Stimulated activated memory B cell treated with anti-CD40 and anti-IgM and Interleukin-4, amounts not matched to agents 10 μg/mL and 1 μg/mL and 100 μg/mL, for 72 hours (primary cell): Measurements from ENCODE around the gene APRT.

ENCODE experiments used
- ATAC-seq: fragments of 150-1000 bp; cut with Tn5 transposase; 2 replicates; pipeline ENCODE4 v1.10.0; 2021
- H3K27ac Mint-ChIP-seq: one replicate; pipeline ENCODE4 v1.8.0; 2022; ENCODE audit warnings: mild to moderate bottlenecking, mixed read lengths
- H3K27me3 Mint-ChIP-seq: one replicate; pipeline ENCODE4 v1.8.0; 2022; ENCODE audit warnings: mixed read lengths
- H3K36me3 Mint-ChIP-seq: one replicate; pipeline ENCODE4 v1.8.0; 2022; ENCODE audit warnings: mixed read lengths
- H3K4me1 Mint-ChIP-seq: one replicate; pipeline ENCODE4 v1.8.0; 2022; ENCODE audit warnings: mixed read lengths
- H3K4me3 Mint-ChIP-seq: one replicate; pipeline ENCODE4 v1.8.0; 2022; ENCODE audit warnings: mild to moderate bottlenecking, moderate library complexity, mixed read lengths
- H3K9me3 Mint-ChIP-seq: one replicate; pipeline ENCODE4 v1.8.0; 2022; ENCODE audit warnings: mixed read lengths

APRT gene, protein sequence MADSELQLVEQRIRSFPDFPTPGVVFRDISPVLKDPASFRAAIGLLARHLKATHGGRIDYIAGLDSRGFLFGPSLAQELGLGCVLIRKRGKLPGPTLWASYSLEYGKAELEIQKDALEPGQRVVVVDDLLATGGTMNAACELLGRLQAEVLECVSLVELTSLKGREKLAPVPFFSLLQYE

DNA sequence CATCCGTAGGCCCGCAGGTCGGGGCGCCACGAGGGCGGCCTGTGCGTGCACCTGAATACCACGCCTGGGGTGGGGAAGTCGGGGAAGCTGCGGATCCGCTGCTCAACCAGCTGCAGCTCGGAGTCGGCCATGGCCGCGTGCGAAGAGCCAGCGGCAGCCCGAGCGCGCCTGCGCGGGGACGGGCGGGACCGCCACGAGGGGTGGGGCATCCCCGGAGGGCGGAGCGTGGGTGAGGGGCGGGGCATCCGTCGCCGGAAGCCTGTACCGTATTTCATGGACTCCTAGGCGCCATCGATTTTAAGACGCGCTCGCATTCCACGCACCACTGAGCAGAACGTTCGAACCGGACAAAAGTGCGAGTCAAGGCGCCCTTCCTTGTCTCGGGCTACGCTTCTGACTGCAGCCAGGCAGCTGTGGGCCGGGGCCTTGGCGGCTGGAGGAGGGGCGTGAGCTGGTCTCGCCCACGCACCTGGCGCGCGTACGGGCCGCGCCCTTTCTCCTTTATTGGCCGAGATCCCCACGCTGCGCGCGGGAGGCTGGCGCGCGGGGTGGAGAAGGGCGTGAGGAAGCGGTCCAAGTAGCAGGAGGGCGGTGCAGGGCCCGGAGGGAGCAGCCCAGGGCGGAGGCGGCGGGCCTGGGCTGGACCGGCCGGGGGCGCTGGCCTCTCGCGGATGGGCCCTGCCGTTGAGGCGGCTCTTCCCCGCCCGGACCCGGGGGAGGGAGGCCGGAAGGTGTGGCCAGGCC, at the start of gene APRT:
Gene APRT, minus strand, starts transcription at position 160 of the 744 bp plus-strand sequence. Its CDS starts 29 bp downstream, at position 131.
- Mint-ChIP-seq H3K4me1 (peaks cover 38% of the 10 kb centered on the region), H3K9me3 (no peaks in the 10 kb centered on the region), H3K4me3 (peak within 1 kb of the TSS; percentile 95), H3K27me3 (no peaks in the 10 kb centered on the region), H3K27ac (peak within 1 kb of the TSS; percentile 95), H3K36me3 (peaks cover 9% of the 10 kb centered on the region)
- peak; percentile 90 for ATAC-seq

DNA sequence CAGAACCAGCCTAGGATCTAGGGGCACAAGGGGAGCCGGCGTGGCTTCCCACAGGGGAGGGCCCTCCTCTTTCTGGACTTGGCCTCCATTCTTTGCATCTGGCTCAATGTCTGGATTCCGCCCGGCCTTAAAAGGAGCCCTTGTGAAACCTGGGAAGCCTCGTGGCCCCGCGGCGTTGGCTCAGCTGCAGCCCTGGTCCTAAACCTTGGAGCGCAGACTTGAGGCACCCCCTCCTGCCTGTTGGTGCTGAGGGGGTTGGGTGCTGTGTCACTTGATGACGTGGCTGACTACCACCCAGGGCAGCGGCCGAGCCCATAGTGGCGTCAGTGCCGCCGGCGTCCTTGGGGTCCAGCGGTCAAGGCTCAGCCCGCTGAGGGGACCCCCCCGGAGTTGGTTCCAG, 49.6 kb upstream of the APRT start:
- Mint-ChIP-seq H3K4me1 (peaks cover 15% of the 10 kb centered on the region), H3K4me3 (no peak overlapping the region)

DNA sequence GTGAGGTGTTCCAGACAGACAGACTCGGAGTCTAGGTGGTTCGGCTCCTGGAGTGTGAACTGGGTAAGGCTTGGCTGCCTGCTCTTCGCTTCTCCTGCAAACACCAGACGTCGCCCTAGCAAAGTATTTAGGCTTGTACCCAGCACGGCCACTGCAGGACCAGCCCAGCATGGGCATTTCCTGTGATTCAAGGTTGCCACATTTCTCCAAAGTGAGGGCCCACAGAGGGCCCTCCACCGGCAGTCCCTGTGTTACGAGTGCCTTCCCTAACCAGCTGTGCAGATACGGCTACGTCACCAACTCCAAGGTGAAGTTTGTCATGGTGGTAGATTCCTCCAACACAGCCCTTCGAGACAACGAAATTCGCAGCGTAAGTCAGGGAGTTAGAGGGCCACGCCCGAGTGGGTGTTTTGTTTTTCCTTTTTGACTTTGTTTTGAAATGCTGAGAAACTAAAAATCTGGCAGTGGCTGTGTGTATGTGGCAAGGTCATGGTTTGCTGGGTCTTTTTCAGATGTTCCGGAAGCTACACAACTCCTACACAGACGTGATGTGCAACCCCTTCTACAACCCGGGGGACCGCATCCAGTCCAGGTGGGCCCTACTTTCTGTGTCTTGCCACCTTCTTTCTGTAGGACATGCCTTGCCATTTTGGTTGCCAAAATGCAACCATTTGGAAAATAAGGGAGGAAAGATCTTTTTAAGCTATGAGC, 47.8 kb upstream of the APRT start:
- H3K4me3 Mint-ChIP-seq: no peak overlapping the region
- H3K27ac Mint-ChIP-seq: no peak overlapping the region
- peaks cover 13% of the 10 kb centered on the region for H3K36me3 Mint-ChIP-seq
- no peaks in the 10 kb centered on the region for H3K9me3 Mint-ChIP-seq
- no peak for ATAC-seq
- H3K27me3 Mint-ChIP-seq: no peaks in the 10 kb centered on the region
- peaks cover 31% of the 10 kb centered on the region for H3K4me1 Mint-ChIP-seq

More for the DNA sequence above, 49.6 kb upstream of the APRT start:
- no peaks in the 10 kb centered on the region for H3K9me3 Mint-ChIP-seq
- peaks cover 13% of the 10 kb centered on the region for H3K36me3 Mint-ChIP-seq
- peaks cover 6% of the 10 kb centered on the region for H3K27me3 Mint-ChIP-seq
- ATAC-seq: no peak
- no peak overlapping the region for H3K27ac Mint-ChIP-seq

DNA sequence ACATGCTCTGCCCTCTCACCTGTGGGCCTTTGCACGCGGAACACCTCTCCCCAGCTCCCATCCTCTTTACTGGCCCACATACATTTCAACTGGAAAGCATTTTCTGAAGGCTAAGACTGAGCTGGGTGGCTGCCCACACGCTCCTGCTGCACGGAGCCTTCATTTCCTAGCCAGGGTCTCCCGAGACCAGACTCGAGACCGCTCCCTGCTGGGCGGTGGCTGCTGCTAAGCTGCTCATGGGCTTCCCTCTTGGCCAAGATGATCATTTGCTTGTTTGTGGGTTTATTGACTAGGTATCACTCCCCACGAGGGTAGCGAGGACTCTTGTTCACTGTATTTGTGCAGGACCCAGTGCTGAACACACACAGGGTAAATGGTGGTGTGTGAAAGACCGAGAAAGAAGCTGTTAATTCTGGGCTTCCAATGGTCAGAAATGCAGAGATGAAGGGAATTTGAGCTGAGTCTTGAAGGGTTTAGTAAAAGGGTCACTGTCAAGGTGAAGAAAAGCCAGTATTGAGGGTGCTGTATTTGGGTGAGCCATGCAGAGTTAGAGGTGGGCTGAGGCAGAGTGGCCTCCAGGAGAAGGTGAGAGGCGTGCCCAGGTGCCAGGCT, 46.1 kb upstream of the APRT start:
- Mint-ChIP-seq H3K27ac (peak overlapping the region; percentile 82), H3K36me3 (peaks cover 13% of the 10 kb centered on the region), H3K9me3 (no peaks in the 10 kb centered on the region), H3K4me1 (peaks cover 37% of the 10 kb centered on the region), H3K27me3 (no peaks in the 10 kb centered on the region), H3K4me3 (peak overlapping the region; percentile 95)
- peak; percentile 71 for ATAC-seq

DNA sequence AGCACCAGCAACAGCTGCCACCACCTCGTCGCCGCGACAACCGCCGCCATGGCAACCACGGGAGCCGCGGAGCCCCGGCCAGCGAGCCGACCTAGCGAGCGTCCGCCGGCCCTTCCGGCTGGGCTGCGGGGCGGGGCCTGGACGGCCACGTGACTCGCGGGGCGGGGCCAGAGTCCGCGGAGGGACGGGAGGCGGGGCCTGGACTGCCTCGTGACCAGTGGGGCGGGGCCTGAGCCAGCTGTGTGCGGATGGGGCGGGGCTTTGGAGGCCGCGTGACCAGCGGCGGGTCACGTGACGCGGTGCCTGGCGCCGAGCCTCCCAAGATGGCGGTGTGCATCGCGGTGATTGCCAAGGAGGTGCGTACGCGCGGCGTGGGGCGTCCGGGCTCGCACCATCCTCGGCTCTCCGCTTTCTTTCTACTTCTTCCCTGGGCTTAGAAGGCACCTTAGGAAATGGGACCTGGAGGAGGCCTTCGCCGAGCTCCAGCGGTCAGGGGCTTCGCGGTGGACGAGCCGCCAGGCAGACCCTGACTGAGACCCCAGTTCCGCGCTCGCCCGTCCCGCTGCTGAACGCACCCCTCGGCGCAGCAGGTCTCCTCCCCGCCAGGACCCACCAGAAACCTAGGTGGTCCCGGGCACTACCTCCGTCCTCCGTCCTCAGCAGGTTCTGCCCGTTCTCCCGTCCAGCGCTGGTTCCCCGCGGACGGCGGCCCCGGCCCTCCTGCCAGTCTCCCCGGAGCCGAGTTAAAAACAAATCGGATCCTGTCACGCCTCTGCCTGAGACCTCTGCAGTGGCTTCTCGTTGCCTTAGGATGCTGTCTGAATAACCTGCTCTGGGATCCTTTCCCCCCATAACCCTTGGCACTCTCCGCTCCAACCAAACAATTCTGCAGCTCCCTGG, 45.4 kb upstream of the APRT start, which contains the start of the genes GALNS and TRAPPC2L:
Gene GALNS, minus strand, starts transcription at position 120 of the 900 bp plus-strand sequence. Its CDS starts 70 bp downstream, at position 50.
Gene TRAPPC2L, plus strand, starts transcription at position 300 of the 900 bp plus-strand sequence. Its CDS starts 24 bp downstream, at position 324.
- peak; percentile 93 for ATAC-seq
- Mint-ChIP-seq H3K9me3 (no peaks in the 10 kb centered on the region), H3K36me3 (peaks cover 12% of the 10 kb centered on the region), H3K4me3 (peak within 1 kb of the TSS; percentile 95), H3K4me1 (peaks cover 37% of the 10 kb centered on the region), H3K27ac (peak within 1 kb of the TSS; percentile 82), H3K27me3 (no peaks in the 10 kb centered on the region)

DNA sequence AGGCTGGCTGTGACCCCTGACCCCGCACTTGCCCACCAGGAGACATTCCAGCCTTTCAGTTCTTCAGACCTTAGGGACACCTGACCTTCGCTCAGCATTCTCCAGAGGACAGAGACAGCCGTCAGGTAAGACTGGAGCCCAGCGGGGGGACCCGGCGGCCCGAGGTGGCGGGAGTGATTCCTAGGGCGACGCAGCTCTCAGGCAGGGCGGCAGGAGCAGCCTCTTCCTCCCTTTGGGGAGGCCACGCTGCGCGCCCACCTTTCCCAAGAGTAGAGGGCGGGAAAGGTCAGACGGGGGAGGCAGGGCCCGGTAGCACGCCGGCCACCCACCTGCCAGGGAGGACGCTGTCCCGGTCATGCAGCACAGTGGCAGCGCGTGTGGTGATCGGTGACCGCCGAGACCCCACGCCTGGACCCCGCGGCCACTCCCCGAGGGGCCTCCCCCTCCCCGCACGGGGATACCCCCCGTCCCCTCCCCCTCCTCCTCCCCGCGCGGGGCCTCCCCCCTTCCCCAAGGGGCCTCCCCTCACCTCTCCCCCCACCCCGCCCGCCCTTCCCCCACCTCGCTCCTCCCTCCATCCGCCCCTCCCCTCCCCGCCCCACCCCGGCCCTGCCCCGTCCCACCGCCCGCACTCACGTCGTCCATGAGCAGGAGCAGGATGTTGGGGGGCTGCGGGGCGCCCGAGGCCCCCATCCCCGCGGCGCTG, 44.5 kb upstream of the APRT start:
- H3K36me3 Mint-ChIP-seq: peaks cover 14% of the 10 kb centered on the region
- peak; percentile 60 for ATAC-seq
- H3K9me3 Mint-ChIP-seq: no peaks in the 10 kb centered on the region
- H3K4me3 Mint-ChIP-seq: peak overlapping the region; percentile 95
- H3K4me1 Mint-ChIP-seq: peaks cover 37% of the 10 kb centered on the region
- no peaks in the 10 kb centered on the region for H3K27me3 Mint-ChIP-seq
- peak overlapping the region; percentile 82 for H3K27ac Mint-ChIP-seq

DNA sequence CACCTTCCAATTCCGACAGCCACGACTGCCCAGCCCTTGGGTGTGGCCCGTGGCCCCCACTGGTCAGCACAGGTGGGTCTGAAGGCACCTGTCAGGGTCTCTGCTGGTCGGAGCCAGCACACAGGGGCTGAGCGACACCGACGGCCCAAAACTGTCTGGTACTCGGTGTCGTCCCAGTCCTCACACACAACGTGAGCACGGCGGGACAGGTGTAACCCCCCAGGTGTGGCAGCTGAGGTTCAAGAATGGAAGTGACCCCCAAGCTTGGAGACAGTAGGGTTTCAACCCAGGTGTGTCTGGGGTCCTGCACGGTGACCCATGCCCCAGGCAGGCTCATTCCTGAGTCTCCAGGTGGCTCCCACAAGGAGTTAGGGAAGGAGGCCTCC, 44.0 kb upstream of the APRT start:
- H3K36me3 Mint-ChIP-seq: peaks cover 11% of the 10 kb centered on the region
- peak overlapping the region; percentile 76 for H3K4me3 Mint-ChIP-seq
- no peak for ATAC-seq
- no peaks in the 10 kb centered on the region for H3K27me3 Mint-ChIP-seq
- H3K4me1 Mint-ChIP-seq: peaks cover 37% of the 10 kb centered on the region
- H3K9me3 Mint-ChIP-seq: no peaks in the 10 kb centered on the region
- H3K27ac Mint-ChIP-seq: peak overlapping the region; percentile 73

DNA sequence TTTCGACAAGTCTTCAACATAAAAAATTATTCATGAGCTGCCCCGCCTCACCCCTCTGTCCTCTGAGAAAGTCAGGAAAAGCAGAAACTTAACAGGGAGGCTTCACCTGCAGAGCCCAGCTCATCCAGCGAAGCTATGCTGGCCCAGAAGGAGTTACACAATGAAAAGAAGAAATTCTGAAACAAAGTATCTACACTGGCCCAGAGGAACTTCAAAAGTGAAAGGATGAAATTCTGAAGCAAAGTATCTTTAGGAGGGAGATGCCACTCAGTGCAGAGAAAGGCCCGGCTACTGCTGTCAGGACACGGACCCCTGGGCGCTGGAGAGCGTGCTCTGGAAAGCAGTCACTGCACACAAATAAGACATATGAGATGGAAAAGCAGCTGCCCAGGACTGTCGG, 43.4 kb upstream of the APRT start:
- no peaks in the 10 kb centered on the region for H3K27me3 Mint-ChIP-seq
- peaks cover 8% of the 10 kb centered on the region for H3K36me3 Mint-ChIP-seq
- ATAC-seq: no peak
- H3K9me3 Mint-ChIP-seq: no peaks in the 10 kb centered on the region
- H3K4me1 Mint-ChIP-seq: peaks cover 37% of the 10 kb centered on the region
- peak overlapping the region; percentile 73 for H3K27ac Mint-ChIP-seq
- peak overlapping the region; percentile 77 for H3K4me3 Mint-ChIP-seq

DNA sequence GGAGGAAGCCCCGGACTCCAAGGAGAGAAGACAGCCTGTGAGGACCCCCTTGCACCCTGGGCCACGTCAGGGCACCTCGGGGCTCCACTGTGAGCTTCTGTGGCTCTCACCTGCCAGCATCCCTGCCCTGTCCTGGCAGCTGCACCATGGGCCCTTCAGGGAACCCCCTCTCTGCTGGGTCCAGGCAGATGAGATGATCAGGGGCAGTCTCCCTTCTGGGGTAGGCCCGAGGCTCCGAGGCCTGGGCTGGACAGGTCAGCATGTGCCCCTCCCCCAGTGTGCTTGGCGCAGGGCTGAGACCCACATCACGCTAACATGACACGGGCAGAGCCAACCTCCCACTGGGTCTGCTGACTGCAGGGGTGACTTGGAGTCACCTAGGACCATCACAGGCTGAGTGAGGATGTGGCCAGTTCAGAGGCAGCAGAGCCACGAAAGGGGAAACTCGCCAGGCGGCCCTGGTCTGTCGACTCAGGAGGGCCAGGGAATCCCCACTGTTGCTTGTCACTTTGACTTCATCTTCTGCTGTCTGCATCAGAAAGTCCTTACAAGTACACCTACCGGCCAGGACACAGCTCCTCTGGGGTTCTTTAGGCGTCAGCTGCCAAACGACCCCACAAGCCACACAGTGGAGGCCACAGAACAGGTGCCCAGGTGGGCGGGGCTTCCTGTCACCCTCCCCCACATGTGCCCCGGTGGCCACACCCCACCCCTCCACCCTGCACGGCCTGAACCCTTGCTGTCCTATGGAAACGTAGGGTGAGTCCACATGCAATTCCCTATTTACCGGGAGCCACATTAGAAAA, 42.8 kb upstream of the APRT start:
- H3K27me3 Mint-ChIP-seq: no peaks in the 10 kb centered on the region
- peaks cover 37% of the 10 kb centered on the region for H3K4me1 Mint-ChIP-seq
- H3K9me3 Mint-ChIP-seq: no peaks in the 10 kb centered on the region
- H3K4me3 Mint-ChIP-seq: peak overlapping the region; percentile 77
- peak overlapping the region; percentile 73 for H3K27ac Mint-ChIP-seq
- H3K36me3 Mint-ChIP-seq: peaks cover 8% of the 10 kb centered on the region
- ATAC-seq: peak; percentile 44

DNA sequence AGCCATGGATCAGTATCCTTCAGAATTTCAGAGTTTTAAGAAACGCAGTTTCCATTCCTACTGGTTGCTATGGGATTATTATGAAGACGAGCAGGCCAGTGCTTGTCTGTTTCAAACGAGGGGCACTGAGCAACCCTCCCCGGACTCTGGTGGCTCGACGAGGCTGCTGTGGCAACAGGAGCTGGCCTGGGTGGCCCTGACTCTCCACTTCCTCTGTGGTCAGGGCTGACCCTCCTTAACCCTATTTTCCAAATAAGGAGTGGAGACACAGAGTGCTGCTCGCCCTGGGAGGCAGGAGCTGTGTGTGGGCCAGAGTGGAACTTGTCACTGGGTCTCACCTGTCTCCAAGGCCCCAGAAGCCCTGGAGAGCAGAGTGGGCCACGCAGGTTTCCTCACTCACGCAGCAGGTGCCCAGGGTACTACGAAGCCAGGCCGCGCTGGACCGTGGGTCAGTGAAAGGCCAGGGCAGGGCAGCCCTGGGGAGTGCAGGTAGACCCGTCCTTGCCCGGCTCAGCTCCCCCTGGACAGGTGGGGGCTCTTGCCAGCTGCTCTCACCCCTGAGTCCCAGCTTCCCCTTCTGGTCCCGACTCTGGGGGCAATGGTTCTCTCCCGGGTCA, 41.7 kb upstream of the APRT start:
- no peak overlapping the region for H3K27ac Mint-ChIP-seq
- H3K4me1 Mint-ChIP-seq: peaks cover 33% of the 10 kb centered on the region
- peaks cover 8% of the 10 kb centered on the region for H3K36me3 Mint-ChIP-seq
- no peak for ATAC-seq
- no peaks in the 10 kb centered on the region for H3K27me3 Mint-ChIP-seq
- no peaks in the 10 kb centered on the region for H3K9me3 Mint-ChIP-seq
- H3K4me3 Mint-ChIP-seq: no peak overlapping the region

DNA sequence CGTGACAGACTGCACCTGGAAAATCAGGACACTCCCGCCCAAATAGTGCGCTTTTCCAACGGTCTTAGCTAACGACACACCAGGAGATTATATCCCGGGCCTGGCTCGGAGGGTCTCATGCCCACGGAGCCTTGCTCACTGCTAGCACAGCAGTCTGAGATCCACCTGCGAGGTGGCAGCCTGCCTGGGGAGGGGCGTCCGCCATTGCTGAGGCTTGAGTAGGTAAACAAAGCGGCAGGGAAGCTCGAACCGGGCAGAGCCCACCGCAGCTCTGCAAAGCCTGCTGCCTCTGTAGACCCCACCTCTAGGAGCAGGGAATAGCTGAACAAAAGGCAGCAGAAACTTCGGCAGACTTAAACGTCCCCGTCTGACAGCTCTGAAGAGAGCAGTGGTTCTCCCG, 39.9 kb upstream of the APRT start:
- Mint-ChIP-seq H3K9me3 (no peaks in the 10 kb centered on the region), H3K27ac (no peak overlapping the region), H3K27me3 (no peaks in the 10 kb centered on the region), H3K36me3 (peaks cover 8% of the 10 kb centered on the region), H3K4me3 (no peak overlapping the region), H3K4me1 (peaks cover 22% of the 10 kb centered on the region)
- ATAC-seq: no peak

DNA sequence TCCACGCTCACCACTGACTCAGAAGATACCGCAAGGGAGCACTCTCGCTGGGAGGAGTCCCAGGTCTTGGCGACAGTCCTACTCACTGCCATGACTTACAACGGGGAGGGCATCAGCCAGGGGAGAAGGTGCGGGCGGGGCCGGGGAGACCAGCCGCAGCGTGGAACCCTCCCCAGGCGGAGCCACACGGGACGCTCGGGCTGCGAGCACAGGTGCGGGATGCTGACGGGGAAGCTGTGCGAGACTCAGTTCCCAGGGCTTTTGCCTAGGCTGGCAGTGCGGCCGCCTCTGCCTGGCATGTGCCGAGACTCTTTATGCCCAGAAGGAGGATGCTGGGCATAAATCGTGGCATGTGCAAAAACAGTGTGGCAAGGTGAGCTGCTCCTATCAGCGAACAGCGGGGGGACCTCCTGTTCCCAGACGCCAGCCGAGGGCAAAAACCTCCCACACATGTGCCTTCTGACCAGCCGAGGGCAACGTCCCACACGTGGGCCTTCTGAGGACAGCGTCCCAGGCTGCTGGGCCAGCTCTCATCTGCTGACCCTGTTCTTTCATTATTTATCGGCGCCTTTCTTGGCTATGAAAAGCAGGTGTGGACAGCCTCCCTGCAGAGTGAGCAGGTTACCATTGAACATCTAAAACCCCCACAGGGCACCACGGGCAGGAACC, 38.9 kb upstream of the APRT start:
- peaks cover 8% of the 10 kb centered on the region for H3K36me3 Mint-ChIP-seq

More for the DNA sequence above, 38.9 kb upstream of the APRT start:
- no peak overlapping the region for H3K4me3 Mint-ChIP-seq
- H3K27me3 Mint-ChIP-seq: no peaks in the 10 kb centered on the region
- ATAC-seq: no peak
- no peak overlapping the region for H3K27ac Mint-ChIP-seq
- H3K4me1 Mint-ChIP-seq: peaks cover 17% of the 10 kb centered on the region
- no peaks in the 10 kb centered on the region for H3K9me3 Mint-ChIP-seq
